Bronchial epithelial cell (primary cell): ENCODE measurements around the gene ZNF81. TPM values are rescaled to one million over a fixed set of nuclear protein-coding genes. Genes with fewer than 3 reads are reported as not detected.

Experiments used
- DNase-seq: peaks from one replicate; pipeline ENCODE4 v3.0.0-alpha.2; 2010; ENCODE audit warnings: low read depth
- FAIRE-seq: peaks from 2 replicates; lab custom pipeline; 2011; peaks lifted over from hg19 to GRCh38; lab: Jason Lieb, UNC
- H3K27me3 ChIP-seq: 2 replicates; pipeline ENCODE4 v1.5.1; 2011; ENCODE audit warnings: low read length; ENCODE audit not compliant: control insufficient read depth, insufficient read depth
- H3K36me3 ChIP-seq: 2 replicates; pipeline ENCODE4 v1.5.1; 2011; ENCODE audit warnings: low read length; ENCODE audit not compliant: control insufficient read depth, insufficient read depth
- H3K4me3 ChIP-seq: 2 replicates; pipeline ENCODE4 v1.5.1; 2011; ENCODE audit warnings: mild to moderate bottlenecking, low read depth, low read length, control low read depth
- CTCF ChIP-seq: IDR thresholded peaks from 2 replicates; pipeline ENCODE4 v1.5.1; 2011; ENCODE audit warnings: mild to moderate bottlenecking, moderate library complexity, low read length, control low read depth, inconsistent platforms; ENCODE audit not compliant: insufficient read depth, severe bottlenecking
- total RNA-seq: library from RNA; depleted of rRNA; stranded (reverse); fragments of >200 nt; gene quantifications from 2 replicates; pipeline ENCODE4 v1.2.1, GENCODE V29; 2014

Gene ZNF81
- total RNA-seq, 1 donor from 2014 or later, result 2.4 TPM

- FAIRE-seq (no peak), DNase-seq (no peak)
- no peak for TF ChIP-seq CTCF
- H3K4me3 ChIP-seq, result no peak overlapping the region
- no peaks in the 10 kb centered on the region for H3K27me3 ChIP-seq
- no peaks in the 10 kb centered on the region for H3K36me3 ChIP-seq
Measured at GRCh38 chrX:47885501-47885900, 48.8 kb downstream of the ZNF81 start.

- Histone ChIP-seq H3K27me3 (no peaks in the 10 kb centered on the region), H3K36me3 (no peaks in the 10 kb centered on the region), H3K4me3 (no peak overlapping the region)
- FAIRE-seq (no peak), DNase-seq (no peak)
- TF ChIP-seq CTCF, result no peak
Measured at GRCh38 chrX:47898024-47898423, 61.3 kb downstream of the ZNF81 start.

- FAIRE-seq (no peak), DNase-seq (no peak)
- H3K4me3 ChIP-seq, result no peak overlapping the region
- no peaks in the 10 kb centered on the region for H3K27me3 ChIP-seq
- no peak for TF ChIP-seq CTCF
- no peaks in the 10 kb centered on the region for H3K36me3 ChIP-seq
Measured at GRCh38 chrX:47900833-47901232, 64.1 kb downstream of the ZNF81 start.

- no peaks in the 10 kb centered on the region for H3K27me3 ChIP-seq
- no peak overlapping the region for H3K4me3 ChIP-seq
- H3K36me3 ChIP-seq, result no peaks in the 10 kb centered on the region
- TF ChIP-seq CTCF, result no peak
- no peak for FAIRE-seq
- DNase-seq, result no peak
Measured at GRCh38 chrX:47902161-47902560, 65.5 kb downstream of the ZNF81 start.

GRCh38 chrX:47915886-47916493 is 79.3 kb downstream of the ZNF81 start:
- Histone ChIP-seq H3K27me3 (no peaks in the 10 kb centered on the region), H3K36me3 (no peaks in the 10 kb centered on the region), H3K4me3 (no peak overlapping the region)
- no peak for TF ChIP-seq CTCF
- FAIRE-seq (no peak), DNase-seq (no peak)

GRCh38 chrX:47918274-47918673 is 81.6 kb downstream of the ZNF81 start:
- H3K36me3 ChIP-seq, result no peaks in the 10 kb centered on the region
- no peaks in the 10 kb centered on the region for H3K27me3 ChIP-seq
- no peak for DNase-seq
- no peak overlapping the region for H3K4me3 ChIP-seq
- no peak for FAIRE-seq
- no peak for TF ChIP-seq CTCF
